ENCODE data around the gene CAMK4. TPM values are rescaled to one million over a fixed set of nuclear protein-coding genes. Genes with fewer than 3 reads are reported as not detected.
"Not testable (repeated sequence)": the region's sequence is repeated elsewhere in the genome, so short reads cannot be mapped to it uniquely, and the experiment has no call there.

CAMK4 gene
- polyA plus RNA-seq, 10 donors, result 2.6 to 8.3 (median 4.9) TPM

DNA sequence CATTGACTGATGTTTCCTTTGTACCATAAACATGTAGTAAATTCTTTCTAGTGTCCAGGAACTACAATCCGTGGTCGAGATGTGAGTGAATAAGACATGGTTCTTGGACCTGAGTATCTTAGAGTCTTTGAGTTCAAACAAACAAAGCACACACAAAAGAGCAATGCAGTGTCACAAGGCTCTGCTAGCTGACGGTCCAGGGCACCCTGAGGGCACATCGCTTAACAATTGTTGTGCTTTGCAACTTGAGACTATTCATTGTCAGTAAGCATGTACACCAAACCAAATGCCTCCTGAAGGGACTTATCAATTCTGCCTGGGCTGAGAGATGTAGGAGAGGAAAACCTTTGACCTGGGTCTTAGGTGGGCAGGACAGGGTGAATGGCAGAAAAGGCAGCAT is 84.8 kb downstream of the CAMK4 start:
- no peak for DNase-seq

DNA sequence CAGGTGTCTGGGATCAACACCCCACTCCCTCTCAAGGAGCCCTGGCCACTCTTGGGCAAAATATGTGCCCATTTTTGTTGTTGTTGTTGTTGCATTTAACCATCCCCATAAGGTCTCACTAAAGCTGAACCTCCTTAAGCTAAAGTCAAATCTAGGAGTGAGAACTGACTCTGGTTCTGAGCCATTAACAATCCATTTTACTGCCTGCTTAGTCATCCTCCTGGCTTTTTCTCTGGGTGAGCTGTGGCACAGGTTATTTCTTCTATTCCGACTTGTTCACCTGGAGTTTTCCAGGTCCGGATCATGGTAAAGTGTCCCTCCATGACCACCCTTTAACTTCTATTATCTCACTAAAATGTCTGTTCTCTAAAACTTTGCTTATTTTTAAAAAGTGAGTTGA is 85.2 kb downstream of the CAMK4 start:
- no peak for DNase-seq

DNA sequence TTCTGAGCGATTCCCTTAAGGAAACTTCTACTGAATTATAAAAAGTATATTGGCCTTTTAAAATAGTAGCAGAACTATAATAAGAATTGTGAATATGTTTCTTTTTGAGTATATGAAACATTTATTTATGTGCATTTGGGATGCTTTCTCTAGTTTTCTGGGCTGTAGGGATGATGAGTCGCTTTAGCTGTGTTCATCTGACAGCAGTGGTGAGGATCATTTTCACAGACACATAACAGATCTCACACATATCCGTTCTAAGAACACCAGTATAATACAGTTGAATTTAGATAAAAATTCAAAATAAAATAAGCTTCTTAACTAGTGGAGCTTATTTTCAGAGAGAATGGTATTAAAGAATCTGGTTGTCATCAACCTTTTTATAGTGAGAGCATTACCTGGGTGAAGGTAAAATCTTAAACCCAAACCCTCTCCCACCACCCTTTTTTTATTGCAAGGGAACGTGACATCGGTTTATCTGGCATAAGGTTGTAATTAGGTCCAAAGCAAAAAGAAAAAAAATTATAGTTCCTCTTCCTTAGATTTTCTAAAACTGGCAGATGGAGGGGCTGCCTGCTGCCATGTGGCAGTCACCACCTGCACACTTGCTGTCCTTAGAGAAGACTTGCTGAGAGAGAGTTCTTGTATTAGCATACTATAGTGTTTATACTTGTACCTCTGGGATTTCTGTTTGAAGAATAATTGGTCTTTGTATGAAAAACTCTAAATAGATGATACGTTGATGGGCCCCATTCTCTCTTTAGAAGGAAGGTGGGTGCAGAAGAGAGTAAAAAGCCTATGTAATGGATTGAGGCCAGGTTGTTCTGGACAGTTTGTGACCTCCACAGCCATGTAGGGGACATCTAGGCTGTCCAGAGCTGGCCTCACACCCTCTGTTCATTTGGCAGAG is 86.8 kb downstream of the CAMK4 start:
- DNase-seq, result peak in 1 of 3 donors; percentile 8

DNA sequence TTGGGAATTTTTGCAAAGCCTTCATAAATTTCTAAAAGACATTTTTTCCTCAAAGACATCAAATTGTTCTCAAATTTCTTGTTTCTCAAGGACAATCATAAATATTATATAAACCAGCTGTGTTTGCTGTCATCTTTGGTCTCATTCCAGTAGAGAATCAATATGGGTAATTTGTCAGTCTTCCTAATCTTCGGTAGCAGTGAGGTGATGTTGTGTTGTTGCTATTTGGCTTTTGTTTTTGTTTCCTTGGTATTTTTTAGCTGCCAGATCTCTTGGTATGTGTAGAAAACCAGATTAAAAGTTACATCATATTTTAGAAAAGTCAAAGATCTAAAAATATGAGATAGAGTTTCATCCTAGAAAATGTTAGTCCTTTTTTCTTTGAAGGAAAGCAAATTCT is 87.5 kb downstream of the CAMK4 start:
- peak in 1 of 3 donors; percentile 38 for DNase-seq

DNA sequence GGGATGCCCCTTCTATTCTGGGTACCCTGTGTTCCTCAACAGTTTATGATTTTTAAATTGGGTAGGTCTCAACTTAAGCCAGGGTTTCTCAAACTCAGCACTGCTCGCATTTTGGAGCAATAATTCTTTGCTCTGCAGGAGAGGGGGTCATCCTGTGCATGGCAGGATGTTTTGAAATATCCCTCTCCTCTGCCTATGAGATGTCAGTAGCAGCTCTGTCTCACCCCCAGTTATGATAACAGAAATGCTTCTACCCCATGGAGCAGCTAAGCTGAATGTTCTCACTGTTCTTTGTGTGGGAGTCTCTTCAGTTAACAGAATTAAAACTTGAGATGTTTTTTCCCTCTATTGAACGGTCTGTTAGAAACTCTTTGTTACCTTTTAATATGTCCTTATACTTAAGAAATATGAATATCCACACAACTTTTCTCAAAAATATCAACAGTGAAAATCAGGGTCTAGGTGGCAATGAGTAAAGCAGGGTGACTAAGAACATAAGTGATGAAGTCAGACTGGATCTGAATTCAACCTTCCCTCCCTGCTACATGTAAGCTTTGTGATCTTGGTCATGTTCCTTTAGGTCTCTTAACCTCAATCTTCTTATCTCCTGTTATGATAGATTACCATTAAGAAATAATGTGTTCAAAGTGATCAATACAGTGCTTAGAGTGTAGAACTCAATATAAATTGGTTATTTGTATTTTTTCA is 89.0 kb downstream of the CAMK4 start:
- DNase-seq, result no peak

DNA sequence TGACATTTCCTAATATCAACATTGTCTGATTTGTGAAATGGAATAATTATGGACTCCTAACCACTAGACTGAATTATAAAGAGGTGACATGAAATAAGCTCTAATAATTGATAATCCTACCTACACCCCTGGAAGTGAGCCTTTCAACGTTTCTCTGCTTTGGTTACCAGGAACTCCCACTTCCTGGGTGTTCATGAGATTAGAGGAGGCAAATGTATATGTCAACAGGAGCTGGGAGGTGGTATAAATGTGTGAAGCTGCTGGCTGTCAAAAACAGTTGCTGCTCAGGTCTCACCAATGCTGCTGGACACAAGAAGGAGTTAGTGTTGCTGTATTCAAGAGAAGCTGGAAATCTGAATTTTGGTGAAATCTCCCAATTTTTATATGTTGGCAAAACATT is 96.8 kb downstream of the CAMK4 start:
- DNase-seq, result no peak

DNA sequence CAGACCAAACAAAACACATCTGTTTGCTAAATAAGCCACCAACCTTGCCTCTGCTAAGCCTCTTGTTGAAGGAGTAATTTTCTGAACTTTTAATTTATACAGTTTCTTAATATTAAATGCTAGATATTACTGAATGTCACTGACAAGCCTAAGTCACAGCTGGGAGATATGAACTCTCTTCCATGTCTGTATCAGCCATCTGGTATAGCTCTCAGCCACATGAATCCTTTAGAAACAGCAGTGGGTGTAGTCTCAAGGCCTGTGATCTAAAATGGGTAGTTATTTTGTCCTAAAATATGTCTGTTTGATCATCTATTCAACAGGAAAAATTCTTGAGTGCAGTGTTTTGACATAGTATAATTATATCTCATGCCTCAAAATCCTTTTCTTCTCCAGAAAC is 97.2 kb downstream of the CAMK4 start:
- DNase-seq, result no peak

DNA sequence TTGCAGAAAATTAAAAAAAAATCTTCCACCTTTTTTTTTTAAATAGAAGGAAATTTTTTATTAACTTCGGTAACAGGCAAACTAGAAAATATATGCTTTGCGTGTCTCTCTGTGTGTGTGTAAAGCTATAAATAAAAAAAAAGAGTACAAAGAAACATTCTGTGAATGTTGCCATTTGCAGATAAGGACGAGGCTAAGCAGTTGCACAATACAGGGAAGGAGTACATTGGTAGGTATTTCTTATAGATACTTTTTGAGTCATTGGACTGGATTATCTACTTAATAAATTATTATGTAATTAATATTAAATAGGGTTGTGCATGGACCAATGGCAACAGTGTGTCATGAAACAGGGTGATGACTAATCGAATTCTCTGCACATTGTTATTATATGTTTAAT is 102.4 kb downstream of the CAMK4 start:
- DNase-seq, result no peak

DNA sequence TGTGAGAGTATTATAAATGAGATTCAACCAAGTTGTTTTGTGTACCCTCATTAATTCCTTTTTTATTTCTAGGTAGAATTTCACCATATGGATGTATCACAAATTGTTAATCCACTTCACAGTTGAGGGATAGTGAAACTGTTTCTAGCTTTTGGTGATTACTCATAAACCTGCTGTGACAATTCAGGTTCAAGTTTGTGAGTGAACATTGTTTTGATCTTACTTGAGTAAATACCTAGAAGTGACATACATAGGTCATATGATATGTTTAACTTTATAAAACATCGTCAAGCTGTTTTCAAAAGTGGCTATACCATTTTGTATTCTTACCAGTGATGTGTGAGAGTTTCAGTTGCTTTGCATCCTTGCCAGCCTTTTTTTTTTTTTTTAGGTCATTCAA is 112.9 kb downstream of the CAMK4 start:
- DNase-seq, result no peak

DNA sequence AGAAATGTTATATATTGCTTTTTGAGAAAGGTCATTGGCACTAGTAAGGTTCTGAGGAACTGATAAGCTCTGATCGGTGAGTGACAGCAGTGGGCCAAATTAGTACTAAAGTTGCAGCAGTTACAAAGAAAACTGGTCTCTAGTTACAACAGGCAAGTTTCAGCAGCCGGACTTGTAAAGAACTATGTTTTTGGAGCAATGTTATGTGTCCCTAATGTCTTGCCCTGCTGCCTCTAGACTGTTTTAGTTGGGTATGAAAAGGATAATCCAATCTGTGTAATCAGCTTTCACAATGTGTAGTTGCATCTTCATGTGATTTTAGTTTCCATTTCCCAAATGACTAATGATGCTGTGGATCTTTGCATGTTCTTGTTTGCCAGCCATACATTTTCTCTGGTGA is 113.5 kb downstream of the CAMK4 start:
- DNase-seq, result no peak

DNA sequence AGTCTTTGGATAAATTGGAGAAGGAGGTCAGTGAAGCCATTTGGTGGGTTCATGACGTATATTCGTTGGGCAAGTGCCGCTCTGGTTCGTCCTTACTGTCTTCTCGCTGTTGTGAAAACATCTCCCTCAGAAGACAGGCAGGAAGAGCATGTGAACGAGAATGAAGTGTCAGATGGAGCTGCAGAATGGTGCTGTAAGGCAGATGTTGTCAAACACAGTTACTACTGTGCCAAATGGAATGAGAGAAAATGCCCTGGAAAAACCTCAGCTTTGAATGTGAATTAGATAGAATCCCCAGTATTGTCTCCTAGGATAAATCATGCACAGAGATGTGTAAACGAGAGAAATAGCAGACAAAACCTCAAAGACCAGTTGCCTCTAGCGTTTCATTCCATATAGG is 121.5 kb downstream of the CAMK4 start:
- no peak for DNase-seq

DNA sequence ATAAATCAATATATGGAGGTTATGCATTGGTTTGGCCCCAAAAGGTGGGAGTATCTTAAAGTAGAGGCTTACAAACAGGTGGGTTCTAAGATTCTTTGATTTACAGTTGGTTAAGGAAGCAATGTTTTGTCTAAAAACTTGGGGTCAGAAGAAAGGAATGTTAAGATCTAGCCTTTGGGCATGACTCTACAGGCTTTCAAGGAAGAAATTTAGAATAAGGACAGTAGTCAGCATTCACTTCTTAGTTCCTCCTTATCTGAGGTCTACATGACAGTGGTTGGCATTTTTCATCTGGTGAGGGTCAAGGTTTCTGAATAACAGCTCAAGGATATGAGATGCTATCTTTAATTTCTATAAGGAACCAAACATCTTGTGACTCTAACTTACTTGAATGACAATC is 122.8 kb downstream of the CAMK4 start:
- no peak for DNase-seq

DNA sequence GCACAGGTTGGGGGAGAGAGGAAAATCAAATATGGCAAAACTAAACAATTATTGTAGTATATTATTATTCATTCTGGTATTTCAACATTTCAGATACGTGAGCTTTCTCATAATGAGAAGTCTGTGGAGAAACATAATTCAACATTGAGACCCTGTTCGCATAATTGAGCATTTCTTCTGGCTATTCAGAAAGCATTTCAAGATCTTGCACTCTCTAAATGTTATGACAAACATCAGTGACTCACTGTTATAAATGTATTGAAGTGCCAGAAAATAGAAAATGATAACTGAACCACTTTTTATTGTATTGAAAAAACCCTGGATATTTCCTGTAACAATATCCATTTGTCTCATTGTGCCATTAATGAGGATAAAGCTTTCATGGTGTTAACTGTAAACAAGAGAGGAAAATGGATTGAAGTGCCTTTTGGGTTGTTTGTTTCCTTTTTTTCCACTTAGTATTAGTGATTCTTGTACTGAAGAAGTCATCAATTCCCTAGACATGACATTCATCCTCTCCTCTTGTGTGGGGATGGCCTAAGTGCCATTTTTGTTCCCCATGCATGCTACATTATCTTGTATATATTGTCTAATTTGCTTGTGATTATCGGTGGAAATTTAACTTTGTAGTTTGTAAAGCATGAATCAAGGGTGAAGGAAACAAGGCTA is 124.6 kb downstream of the CAMK4 start:
- DNase-seq, result no peak

DNA sequence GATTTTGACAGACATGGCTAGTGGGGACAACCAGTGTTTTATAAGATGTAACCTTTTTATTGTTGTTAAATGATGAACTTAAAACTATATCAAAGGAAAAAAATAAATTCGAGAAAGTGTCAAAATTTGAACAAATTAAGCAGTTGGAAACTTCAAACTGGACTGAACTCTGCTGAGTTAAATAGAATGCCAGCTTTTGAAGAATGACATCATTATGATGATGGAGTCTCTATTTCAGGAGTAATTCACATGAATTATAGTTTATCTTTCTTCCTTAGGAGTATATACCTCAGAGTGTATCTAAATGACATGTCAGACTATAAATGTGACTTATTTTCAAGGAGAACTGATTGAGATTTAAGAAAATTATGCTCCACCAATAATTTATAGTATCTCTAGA is 125.2 kb downstream of the CAMK4 start:
- DNase-seq, result no peak

DNA sequence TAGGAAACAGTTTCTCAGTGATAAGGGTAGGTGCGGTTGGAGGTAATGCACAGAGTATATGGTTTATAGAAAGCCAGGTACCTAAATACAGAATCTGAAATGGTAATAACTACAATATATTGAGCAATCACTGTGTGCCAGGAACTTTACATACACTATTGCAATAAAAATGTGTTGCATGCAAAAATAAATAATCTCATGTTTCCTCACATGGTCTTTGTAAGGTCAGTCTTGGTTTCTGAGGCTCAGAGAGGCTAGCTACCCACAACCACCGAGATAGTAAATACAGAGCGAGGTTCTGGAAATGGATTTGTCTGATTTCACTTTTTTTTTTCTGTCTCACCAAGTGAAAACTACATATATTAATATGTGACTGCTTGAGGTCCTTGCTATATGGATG is 128.9 kb downstream of the CAMK4 start:
- DNase-seq, result no peak

DNA sequence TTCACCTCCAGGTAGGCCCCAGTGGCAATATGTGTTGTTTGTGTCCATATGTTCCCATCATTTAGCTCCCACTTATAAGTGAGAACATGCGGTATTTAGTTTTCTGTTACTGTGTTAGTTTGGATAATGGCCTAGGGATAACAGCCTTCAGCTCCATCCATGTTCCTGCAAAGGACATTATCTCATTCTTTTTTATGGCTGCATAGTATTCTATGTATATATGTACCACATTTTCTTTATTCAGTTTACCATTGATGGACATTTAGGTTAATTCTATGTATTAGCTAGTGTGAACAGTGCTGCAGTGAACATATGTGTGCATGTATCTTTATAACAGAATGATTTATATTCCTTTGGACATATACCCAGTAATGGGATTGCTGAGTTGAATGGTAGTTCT is 134.5 kb downstream of the CAMK4 start:
- not testable (repeated sequence) for DNase-seq

DNA sequence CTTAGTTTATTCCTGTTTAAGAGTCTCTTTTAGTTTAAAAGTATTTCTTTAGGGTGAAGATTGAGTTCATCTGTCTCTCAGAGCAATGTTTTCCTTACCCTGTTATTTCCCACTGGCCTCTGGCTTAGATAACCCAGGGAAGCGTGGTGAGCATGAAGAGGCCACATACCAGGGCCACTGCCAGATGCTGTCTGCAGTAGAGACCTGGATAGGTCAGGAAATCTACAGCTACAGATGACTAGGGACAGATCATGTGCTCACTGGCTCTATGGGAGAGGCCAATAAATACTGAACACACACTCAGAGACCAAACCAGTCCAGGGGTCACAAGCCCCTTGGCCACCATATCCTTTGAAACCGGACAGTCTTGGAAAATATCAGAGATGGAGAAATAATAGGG is 136.0 kb downstream of the CAMK4 start:
- no peak for DNase-seq

DNA sequence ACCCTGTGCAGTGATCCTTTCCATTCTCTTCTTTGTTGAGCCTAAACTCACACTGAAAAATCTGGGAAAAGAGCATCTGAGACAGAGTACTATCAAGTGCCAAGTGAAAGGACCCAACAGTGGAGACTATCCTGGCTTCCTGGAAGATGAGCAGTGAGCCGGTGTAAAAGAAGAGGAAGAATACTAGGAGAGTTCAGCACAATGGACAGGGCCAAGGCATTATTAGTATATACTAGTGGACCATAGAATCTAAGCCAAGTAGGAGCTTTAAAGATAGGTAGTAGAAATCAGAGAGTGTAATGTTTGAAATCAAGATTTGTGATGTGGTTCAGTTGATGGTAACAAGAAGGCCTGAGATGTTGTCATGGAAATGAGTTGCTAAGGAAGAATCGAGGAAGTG is 140.8 kb downstream of the CAMK4 start:
- peak in 2 of 3 donors; percentile 9 to 30 for DNase-seq

DNA sequence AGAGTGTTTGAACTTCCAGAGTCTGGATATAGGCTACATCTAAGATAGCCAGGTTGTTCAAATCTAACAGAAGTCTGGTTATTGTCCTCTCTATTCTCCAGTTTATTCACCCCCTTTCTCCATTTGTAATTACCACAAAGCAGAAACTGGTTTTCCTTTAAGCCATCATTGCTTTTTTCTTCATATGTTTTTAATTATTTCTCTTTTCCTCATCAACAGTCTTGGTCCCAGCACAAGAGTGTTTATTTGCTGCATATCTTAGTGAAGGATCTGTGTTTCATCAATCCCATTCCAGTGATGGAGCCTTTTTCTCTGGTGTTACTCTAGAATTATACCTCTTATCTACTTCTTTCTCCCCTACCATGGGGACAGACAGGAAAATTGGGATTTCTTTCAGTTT is 142.2 kb downstream of the CAMK4 start:
- DNase-seq, result no peak

DNA sequence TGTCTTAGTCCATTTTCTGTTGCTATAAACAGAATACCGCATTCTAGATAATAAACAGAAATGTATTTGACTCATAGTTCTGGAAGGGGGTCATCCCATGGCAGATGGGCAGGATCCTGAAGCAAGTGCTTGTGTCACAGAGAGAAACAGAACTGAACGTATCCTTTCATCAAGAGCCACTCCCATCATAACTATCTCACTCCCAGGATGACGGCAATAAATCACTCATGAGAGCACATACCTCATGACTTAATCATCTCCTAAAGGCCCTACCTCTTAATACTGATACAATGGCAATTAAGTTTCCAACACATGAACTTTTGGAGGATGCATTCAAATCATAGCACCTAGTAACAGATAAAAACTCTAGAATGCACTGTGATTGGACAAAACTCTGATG is 142.9 kb downstream of the CAMK4 start:
- no peak for DNase-seq

DNA sequence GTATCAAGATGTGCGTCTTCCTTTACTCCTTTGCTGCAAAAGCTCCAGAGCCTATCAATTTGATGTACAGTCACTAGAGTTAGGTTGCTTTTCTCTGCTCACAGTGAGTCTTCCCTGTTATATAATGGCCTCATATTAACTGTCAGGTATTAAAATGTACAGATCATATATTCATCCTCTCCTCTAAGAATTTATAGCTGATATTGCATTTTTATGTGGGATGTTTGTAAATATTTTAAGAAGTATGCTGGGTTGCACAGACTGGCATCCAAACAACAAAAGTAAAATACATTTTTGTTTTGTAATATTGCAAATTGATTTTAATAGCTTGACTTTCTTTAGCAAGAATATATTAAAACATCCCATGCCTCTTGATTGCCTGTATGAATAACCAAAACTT is 148.6 kb downstream of the CAMK4 start:
- DNase-seq, result no peak

DNA sequence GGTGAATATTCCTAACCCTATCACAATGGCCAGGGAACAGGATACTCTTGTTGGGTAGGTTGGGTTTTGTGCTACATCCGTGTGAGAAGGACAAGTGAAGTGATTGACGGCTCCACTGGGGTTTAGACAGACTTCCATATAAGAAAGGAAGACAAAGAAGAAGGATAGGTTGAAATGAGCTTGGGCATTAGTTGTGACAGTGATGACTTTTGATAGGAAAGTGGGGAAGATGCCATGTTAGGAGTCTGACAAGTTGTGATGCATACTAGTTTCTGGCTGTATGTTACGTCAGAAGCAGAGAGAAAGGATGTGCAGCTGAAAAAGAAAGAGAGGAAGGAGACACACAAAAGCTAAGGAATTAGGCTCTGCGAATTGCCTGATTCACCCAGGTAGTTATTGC is 150.2 kb downstream of the CAMK4 start:
- DNase-seq, result no peak

DNA sequence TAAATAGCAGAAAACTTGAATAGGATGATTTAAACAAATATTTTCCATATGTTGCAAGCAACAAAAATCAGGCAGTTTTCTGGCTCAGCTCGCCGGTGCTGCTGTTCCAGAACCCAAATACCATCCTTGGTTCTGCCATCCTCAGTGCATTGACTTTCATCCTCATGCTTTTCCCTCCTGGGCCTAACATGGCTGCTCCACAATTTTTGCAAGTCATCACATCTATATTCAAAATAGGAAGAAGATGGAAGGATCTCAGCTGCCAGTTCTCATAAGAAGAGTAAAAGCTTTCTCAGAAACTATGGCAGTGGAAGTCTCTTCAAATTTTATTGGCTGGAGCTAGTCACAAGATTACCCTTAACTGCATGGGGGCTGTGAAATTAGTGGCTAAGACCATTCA is 151.5 kb downstream of the CAMK4 start:
- DNase-seq, result no peak

Measured in muscle of back (tissue), 11 donors.